IMR-90 (cell line): ENCODE measurements around the gene CMTM6.
A peak's percentile ranks its signal among the peaks of the same experiment; 100 is the strongest.

ENCODE experiments used
- BHLHE40 ChIP-seq: fragments of 150-350 bp; IDR thresholded peaks from 2 replicates; pipeline ENCODE4 v1.6.1; 2016; ENCODE audit warnings: mild to moderate bottlenecking, low read depth, low read length
- CEBPB ChIP-seq: IDR thresholded peaks from 2 replicates; pipeline ENCODE4 v1.6.1; 2012; ENCODE audit warnings: low read depth, low read length, improper control_type of control experiment
- CHD1 ChIP-seq: IDR thresholded peaks from 2 replicates; pipeline ENCODE4 v1.6.1; 2012; ENCODE audit warnings: low read depth, low read length, improper control_type of control experiment
- CTCF ChIP-seq: conservative IDR thresholded peaks from 2 replicates; pipeline ENCODE4 v1.5.1; 2012; ENCODE audit warnings: mild to moderate bottlenecking, low read depth, low read length, improper control_type of control experiment
- FOS ChIP-seq: fragments of 150-350 bp; IDR thresholded peaks from 2 replicates; pipeline ENCODE4 v1.6.1; 2016; ENCODE audit warnings: low read depth, low read length
- MAFK ChIP-seq: IDR thresholded peaks from 2 replicates; pipeline ENCODE4 v1.6.1; 2012; ENCODE audit warnings: low read depth, low read length, improper control_type of control experiment
- MXI1 ChIP-seq: IDR thresholded peaks from 2 replicates; pipeline ENCODE4 v1.6.1; 2012; ENCODE audit warnings: low read depth, mild to moderate bottlenecking, low read length, moderate library complexity, borderline replicate concordance
- NFE2L2 ChIP-seq: fragments of 150-350 bp; IDR thresholded peaks from 2 replicates; pipeline ENCODE4 v1.6.1; 2016; ENCODE audit warnings: low read depth, mild to moderate bottlenecking, low read length
- POLR2A ChIP-seq: IDR thresholded peaks from 2 replicates; pipeline ENCODE4 v1.6.1; 2012; ENCODE audit warnings: mild to moderate bottlenecking, low read depth, low read length
- RAD21 ChIP-seq: IDR thresholded peaks from 2 replicates; pipeline ENCODE4 v1.6.1; 2012; ENCODE audit warnings: low read length, improper control_type of control experiment
- RCOR1 ChIP-seq: IDR thresholded peaks from 2 replicates; pipeline ENCODE4 v1.6.1; 2012; ENCODE audit warnings: mild to moderate bottlenecking, low read length, improper control_type of control experiment; ENCODE audit not compliant: insufficient replicate concordance
- SMC3 ChIP-seq: fragments of 150-350 bp; IDR thresholded peaks from 2 replicates; pipeline ENCODE4 v1.6.1; 2016; ENCODE audit warnings: low read depth, mild to moderate bottlenecking, antibody characterized with exemption, low read length, moderate library complexity
- TF ChIP-seq, protein P1 (sequence below): fragments of 150-350 bp; IDR thresholded peaks from 2 replicates; pipeline ENCODE4 v1.6.1; 2017; ENCODE audit warnings: mild to moderate bottlenecking, antibody characterized with exemption, low read length, low read depth

DNA sequence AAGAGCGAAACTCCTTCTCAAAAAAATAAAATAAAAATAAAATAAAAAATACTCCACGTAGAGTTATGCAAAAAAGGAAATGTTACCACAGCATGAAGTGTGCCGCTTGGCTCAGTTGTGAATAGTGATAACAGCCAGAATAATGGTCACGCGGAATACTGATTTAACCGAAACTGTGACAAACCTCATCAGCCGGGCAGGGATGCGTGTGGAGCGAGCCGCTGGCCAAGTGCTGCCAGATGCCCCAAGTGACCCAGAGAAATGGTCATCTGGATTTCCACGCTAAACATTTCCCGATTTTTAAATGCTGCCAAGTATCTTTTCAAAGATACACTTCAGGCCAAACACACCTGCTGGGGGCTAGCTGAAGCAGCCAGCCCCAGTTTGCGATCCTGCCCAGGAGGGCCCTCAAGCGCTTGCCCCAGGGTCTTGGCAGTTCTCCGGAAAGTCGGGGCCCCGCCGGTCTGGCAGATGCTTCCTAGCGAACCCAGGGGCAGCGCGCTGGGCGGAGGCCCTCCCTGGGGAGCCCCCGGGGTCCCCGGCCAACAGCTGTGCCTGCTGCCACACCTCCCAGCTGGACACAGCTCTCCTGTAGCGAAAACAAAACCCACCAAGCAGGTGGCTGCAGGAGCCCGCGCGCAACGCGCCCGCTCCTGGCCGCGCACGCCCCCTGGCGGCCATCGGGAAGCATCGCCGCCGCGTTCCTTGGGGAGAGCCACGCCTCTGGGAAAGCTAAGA, 35.1 kb downstream of the CMTM6 start:
- peak; percentile 92 for TF ChIP-seq CTCF
- peak; percentile 92 for TF ChIP-seq RAD21
- TF ChIP-seq MAFK, result no peak
- TF ChIP-seq BHLHE40, result no peak
- TF ChIP-seq CEBPB, result no peak
- no peak for TF ChIP-seq NFE2L2
- no peak for TF ChIP-seq POLR2A
- no peak for TF ChIP-seq FOS
- TF ChIP-seq MXI1, result no peak
- TF ChIP-seq, protein P1, sequence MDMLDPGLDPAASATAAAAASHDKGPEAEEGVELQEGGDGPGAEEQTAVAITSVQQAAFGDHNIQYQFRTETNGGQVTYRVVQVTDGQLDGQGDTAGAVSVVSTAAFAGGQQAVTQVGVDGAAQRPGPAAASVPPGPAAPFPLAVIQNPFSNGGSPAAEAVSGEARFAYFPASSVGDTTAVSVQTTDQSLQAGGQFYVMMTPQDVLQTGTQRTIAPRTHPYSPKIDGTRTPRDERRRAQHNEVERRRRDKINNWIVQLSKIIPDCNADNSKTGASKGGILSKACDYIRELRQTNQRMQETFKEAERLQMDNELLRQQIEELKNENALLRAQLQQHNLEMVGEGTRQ, result no peak
- no peak for TF ChIP-seq CHD1
- peak; percentile 90 for TF ChIP-seq SMC3
- no peak for TF ChIP-seq RCOR1
